Activated CD8-positive, alpha-beta T cell treated with anti-CD3 and anti-CD28 coated beads for 36 hours (primary cell): ENCODE results near the gene MYOD1. TPM values are rescaled to one million over a fixed set of nuclear protein-coding genes. Genes with fewer than 3 reads are reported as not detected.

Experiments used
- ATAC-seq: fragments of 200-7000 bp; cut with Tn5 transposase; one replicate; pipeline ENCODE4 v1.10.0; 2021; ENCODE audit warnings: mild to moderate bottlenecking, moderate library complexity
- CTCF ChIA-PET: fragments of 350-600 bp; sonication (Branson Sonifier 250); formaldehyde crosslinking; loops from one replicate; lab custom pipeline; 2021; ENCODE audit warnings: antibody characterized with exemption; lab: Charles Lee
- POLR2A ChIA-PET: fragments of 350-600 bp; sonication (Branson Sonifier 250); formaldehyde crosslinking; loops from one replicate; lab custom pipeline; 2021; ENCODE audit warnings: antibody characterized with exemption; lab: Charles Lee
- DNase-seq: peaks from one replicate; pipeline ENCODE4 v3.0.0-alpha.2; 2020
- H3K27ac Mint-ChIP-seq: one replicate; pipeline ENCODE4 v1.8.0; 2021; ENCODE audit warnings: mild to moderate bottlenecking, mixed read lengths
- H3K27me3 Mint-ChIP-seq: one replicate; pipeline ENCODE4 v1.8.0; 2021; ENCODE audit warnings: mixed read lengths
- H3K36me3 Mint-ChIP-seq: one replicate; pipeline ENCODE4 v1.8.0; 2021; ENCODE audit warnings: low read depth, mixed read lengths
- H3K4me1 Mint-ChIP-seq: one replicate; pipeline ENCODE4 v1.8.0; 2021; ENCODE audit warnings: low read depth, mixed read lengths
- H3K4me3 Mint-ChIP-seq: one replicate; pipeline ENCODE4 v1.8.0; 2021; ENCODE audit warnings: mild to moderate bottlenecking, moderate library complexity, mixed read lengths
- H3K9me3 Mint-ChIP-seq: one replicate; pipeline ENCODE4 v1.8.0; 2021; ENCODE audit warnings: mixed read lengths
- CTCF ChIP-seq: fragments of 200-600 bp; IDR thresholded peaks from one replicate; pipeline ENCODE4 v1.8.0; 2022; ENCODE audit warnings: antibody characterized with exemption, mild to moderate bottlenecking
- intact Hi-C: fragments of 100-400 bp; cut with micrococcal nuclease; formaldehyde crosslinking; loops from one replicate; pipeline ENCODE4 v1.10.0; 2022
- total RNA-seq, 2 experiments: library from RNA; stranded (reverse); gene quantifications; one replicate each; pipeline ENCODE4 v1.2.3, GENCODE V29; 2021

The MYOD1 gene
- total RNA-seq, 2 experiments from 2014 or later, result not detected

- intact Hi-C loops, result no loop called here
- ATAC-seq (no peak), DNase-seq (no peak)
- Mint-ChIP-seq H3K27ac (no peak overlapping the region), H3K4me3 (no peak overlapping the region), H3K4me1 (no peaks in the 10 kb centered on the region), H3K27me3 (peaks cover 7% of the 10 kb centered on the region), H3K9me3 (no peaks in the 10 kb centered on the region), H3K36me3 (no peaks in the 10 kb centered on the region)
- no peak for TF ChIP-seq CTCF
- POLR2A ChIA-PET, result interaction anchor here (0.6 kb wide), 1 partner anchor 298 kb away, joined by 5 read pairs; no protein-coding TSS in a partner anchor
- CTCF ChIA-PET, result interaction anchor here (3.5 kb wide), 1 partner anchor 16 kb away, joined by 18 read pairs; no protein-coding TSS in a partner anchor
Measured at GRCh38 chr11:17746096-17746495, 26.7 kb downstream of the MYOD1 start.

DNA sequence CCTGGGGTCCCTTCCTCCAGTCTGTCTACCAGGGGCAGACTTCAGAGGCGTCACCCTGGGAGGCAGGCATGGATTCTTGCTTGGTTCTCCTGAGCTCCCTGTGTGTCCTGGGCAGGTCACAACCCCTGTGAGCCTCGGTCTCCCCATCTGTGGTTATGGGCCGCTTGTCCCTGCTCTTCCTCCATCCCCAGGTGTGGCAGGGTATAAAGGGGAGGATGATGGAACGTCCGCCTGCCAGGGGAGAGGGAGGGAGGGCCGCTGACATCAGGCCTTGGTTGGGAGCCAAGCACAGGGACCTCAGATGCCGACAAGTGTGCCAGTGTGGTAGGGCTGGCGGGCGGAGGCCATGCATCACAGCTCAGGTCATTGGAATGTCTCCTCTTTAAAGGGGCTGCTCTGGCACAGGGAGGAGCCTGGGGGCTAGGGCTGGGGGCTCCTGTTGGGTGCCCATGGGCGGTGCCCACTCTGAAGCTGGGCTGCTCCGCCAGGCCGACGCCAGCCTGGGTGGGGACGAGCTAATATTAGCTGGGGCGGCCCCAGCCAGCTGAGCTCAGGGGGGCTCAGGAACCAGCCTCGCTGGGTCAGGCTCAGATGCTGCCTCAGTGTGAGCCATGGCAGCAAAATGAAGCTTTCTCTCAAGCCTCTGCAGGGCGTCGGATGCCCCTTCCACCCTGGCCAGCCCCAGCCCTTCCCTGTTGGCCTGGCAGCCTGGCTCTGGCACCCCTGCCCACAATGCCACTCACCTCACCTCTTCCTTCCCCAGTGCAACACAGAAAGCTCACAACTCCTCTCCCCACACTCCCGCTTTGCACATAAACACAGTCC, 28.0 kb downstream of the MYOD1 start:
- intact Hi-C loops, result no loop called here
- no peak for DNase-seq
- no peak for TF ChIP-seq CTCF
- H3K4me1 Mint-ChIP-seq, result no peaks in the 10 kb centered on the region
- no peak overlapping the region for H3K27ac Mint-ChIP-seq
- ChIA-PET CTCF (interaction anchor here (3.5 kb wide), 1 partner anchor 17 kb away, joined by 18 read pairs; no protein-coding TSS in a partner anchor), POLR2A (no interaction called here)
- H3K27me3 Mint-ChIP-seq, result peaks cover 9% of the 10 kb centered on the region
- no peak for ATAC-seq
- H3K4me3 Mint-ChIP-seq, result no peak overlapping the region
- H3K36me3 Mint-ChIP-seq, result no peaks in the 10 kb centered on the region
- H3K9me3 Mint-ChIP-seq, result no peaks in the 10 kb centered on the region

DNA sequence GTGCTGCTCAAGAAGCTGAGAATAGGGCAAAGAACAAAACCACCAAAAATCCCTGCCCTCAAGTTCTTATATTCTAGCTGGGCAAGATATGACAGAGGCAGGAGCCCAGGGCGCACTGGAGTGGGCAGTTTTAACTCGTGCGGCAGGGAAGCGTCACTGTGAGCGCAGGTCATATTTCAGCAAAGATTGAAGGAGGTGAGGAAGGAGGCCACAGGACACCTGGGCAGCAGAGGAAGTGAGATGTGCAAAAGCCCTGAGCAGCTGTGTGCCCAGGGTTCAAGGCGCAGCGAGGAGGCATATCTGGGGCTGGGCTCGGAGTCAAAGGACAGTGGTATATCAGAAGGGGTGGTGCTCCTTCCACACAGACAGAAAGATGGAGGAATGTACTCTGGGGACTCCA, 28.7 kb downstream of the MYOD1 start:
- DNase-seq (no peak), ATAC-seq (no peak)
- Mint-ChIP-seq H3K9me3 (no peaks in the 10 kb centered on the region), H3K27ac (no peak overlapping the region), H3K36me3 (no peaks in the 10 kb centered on the region), H3K4me1 (no peaks in the 10 kb centered on the region), H3K4me3 (no peak overlapping the region), H3K27me3 (peaks cover 9% of the 10 kb centered on the region)
- POLR2A ChIA-PET, result no interaction called here
- intact Hi-C loops, result no loop called here
- CTCF ChIA-PET, result interaction anchor here (3.5 kb wide), 1 partner anchor 18 kb away, joined by 18 read pairs; no protein-coding TSS in a partner anchor
- TF ChIP-seq CTCF, result no peak

DNA sequence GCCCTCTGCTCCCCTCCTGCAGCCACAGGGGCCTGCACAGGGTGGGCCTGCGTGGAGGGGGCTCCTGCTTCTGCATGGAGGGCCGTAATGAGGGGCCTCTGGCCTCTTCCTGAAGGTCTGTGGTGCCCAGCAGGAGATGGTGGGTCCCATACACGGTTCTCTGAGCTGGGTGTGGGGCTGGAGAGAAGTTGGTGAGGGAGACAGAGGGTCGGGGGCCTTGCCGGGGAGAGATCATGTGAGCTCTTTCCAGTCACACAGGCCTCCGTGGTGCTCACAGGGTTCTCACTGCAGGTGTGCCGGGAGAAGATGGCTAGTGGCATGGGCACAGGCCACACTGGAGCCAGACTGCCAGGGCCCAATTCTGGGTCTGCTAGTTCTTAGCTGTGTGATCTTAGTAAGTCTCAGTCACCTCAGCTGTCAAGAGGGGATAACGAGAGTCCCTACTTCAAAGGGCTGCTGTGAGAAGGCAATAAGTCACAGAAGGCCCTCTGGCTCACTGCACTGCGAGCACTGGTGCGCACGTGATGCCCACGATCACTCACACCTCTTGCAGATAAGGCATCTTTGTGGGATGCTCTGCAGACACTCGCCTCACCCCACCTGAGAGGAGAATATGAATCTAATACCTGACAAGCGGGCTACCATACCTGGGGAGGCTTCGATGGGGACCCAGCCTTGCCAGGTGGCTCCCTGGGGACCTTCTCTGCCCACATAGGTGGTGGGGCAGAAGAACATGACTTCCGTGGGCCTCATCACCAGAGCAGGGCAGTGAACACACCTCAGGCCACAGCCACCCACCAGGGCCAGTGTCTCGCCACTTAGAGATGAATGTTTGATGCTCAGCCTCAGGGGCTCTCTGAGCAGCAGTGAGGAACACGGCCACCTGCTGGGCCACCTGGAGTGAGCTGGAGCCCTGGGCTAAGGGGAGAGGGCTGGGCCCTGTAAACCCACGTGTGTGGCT, 29.7 kb downstream of the MYOD1 start:
- no peak for TF ChIP-seq CTCF
- ATAC-seq (no peak), DNase-seq (no peak)
- H3K9me3 Mint-ChIP-seq, result no peaks in the 10 kb centered on the region
- peaks cover 9% of the 10 kb centered on the region for H3K27me3 Mint-ChIP-seq
- H3K4me1 Mint-ChIP-seq, result no peaks in the 10 kb centered on the region
- ChIA-PET CTCF (interaction anchor here (3.5 kb wide), 1 partner anchor 19 kb away, joined by 18 read pairs; no protein-coding TSS in a partner anchor), POLR2A (no interaction called here)
- no peak overlapping the region for H3K27ac Mint-ChIP-seq
- no peaks in the 10 kb centered on the region for H3K36me3 Mint-ChIP-seq
- no peak overlapping the region for H3K4me3 Mint-ChIP-seq
- intact Hi-C loops, result no loop called here
